WTC11 (cell line): ENCODE data around the gene SLIT3.

Experiments
- AR ChIP-seq: fragments of 250-450 bp; sonication (Bioruptor Pico); IDR thresholded peaks from 2 replicates; pipeline ENCODE4 v1.9.0; 2021; ENCODE audit warnings: mild to moderate bottlenecking
- ATF2 ChIP-seq: sonication (generic); formaldehyde crosslinking; IDR thresholded peaks from 2 replicates; pipeline ENCODE4 v1.8.1; 2022; ENCODE audit warnings: low read depth, missing genetic modification reagents, borderline replicate concordance
- ATF3 ChIP-seq: sonication (generic); formaldehyde crosslinking; conservative IDR thresholded peaks from 2 replicates; pipeline ENCODE4 v1.8.1; 2022; ENCODE audit warnings: mild to moderate bottlenecking, missing genetic modification reagents
- CBFB ChIP-seq: sonication (generic); formaldehyde crosslinking; IDR thresholded peaks from 2 replicates; pipeline ENCODE4 v1.8.1; 2022; ENCODE audit warnings: mild to moderate bottlenecking, low read depth, missing genetic modification reagents
- CTCF ChIP-seq: fragments of 200-600 bp; IDR thresholded peaks from 2 replicates; pipeline ENCODE4 v1.8.0; 2022; ENCODE audit warnings: antibody characterized with exemption
- E2F1 ChIP-seq: sonication (generic); formaldehyde crosslinking; IDR thresholded peaks from 2 replicates; pipeline ENCODE4 v1.8.0; 2022; ENCODE audit warnings: mild to moderate bottlenecking, missing genetic modification reagents
- ESRRA ChIP-seq: sonication (generic); formaldehyde crosslinking; IDR thresholded peaks from 2 replicates; pipeline ENCODE4 v1.8.1; 2022; ENCODE audit warnings: mild to moderate bottlenecking, missing genetic modification reagents, borderline replicate concordance
- FOXK1 ChIP-seq: sonication (generic); formaldehyde crosslinking; IDR thresholded peaks from 2 replicates; pipeline ENCODE4 v1.8.0; 2022; ENCODE audit warnings: mild to moderate bottlenecking, moderate library complexity, missing genetic modification reagents
- IRF1 ChIP-seq: sonication (generic); formaldehyde crosslinking; IDR thresholded peaks from 2 replicates; pipeline ENCODE4 v1.8.0; 2023; ENCODE audit warnings: missing genetic modification reagents
- IRF2 ChIP-seq: sonication (generic); formaldehyde crosslinking; IDR thresholded peaks from 2 replicates; pipeline ENCODE4 v1.8.0; 2022; ENCODE audit warnings: low read depth, missing genetic modification reagents, borderline replicate concordance
- NFYB ChIP-seq: sonication (generic); formaldehyde crosslinking; conservative IDR thresholded peaks from 2 replicates; pipeline ENCODE4 v1.8.0; 2022; ENCODE audit warnings: low read depth, missing genetic modification reagents
- STAT6 ChIP-seq: sonication (generic); formaldehyde crosslinking; conservative IDR thresholded peaks from 2 replicates; pipeline ENCODE4 v1.8.1; 2023; ENCODE audit warnings: mild to moderate bottlenecking, low read depth, missing genetic modification reagents, moderate library complexity

GRCh38 chr5:169256191-169256590 lies 44.7 kb downstream of the SLIT3 start:
- no peak for TF ChIP-seq AR (CRISPR knock-in tag)
- no peak for TF ChIP-seq ESRRA (CRISPR knock-in tag)
- TF ChIP-seq CBFB (CRISPR knock-in tag): no peak
- no peak for TF ChIP-seq ATF3 (CRISPR knock-in tag)
- TF ChIP-seq IRF2 (CRISPR knock-in tag): no peak
- no peak for TF ChIP-seq CTCF
- no peak for TF ChIP-seq STAT6 (CRISPR knock-in tag)
- TF ChIP-seq IRF1 (CRISPR knock-in tag): no peak
- no peak for TF ChIP-seq NFYB
- no peak for TF ChIP-seq E2F1
- no peak for TF ChIP-seq ATF2 (CRISPR knock-in tag)
- TF ChIP-seq FOXK1: no peak
